MM.1S (cell line): Measurements from ENCODE around the gene COBL.

ENCODE experiments used
- DNase-seq: peaks from one replicate; pipeline ENCODE4 v3.0.0-alpha.2; 2015
- H2AFZ ChIP-seq: fragments of 300-600 bp; sonication (generic); 2 replicates; pipeline ENCODE4 v1.6.0; 2016; ENCODE audit warnings: antibody characterized with exemption, low read length
- H3F3A ChIP-seq: fragments of 300-600 bp; sonication (generic); 2 replicates; pipeline ENCODE4 v1.6.1; 2016; ENCODE audit warnings: mild to moderate bottlenecking, antibody characterized with exemption, low read length, moderate library complexity, mixed read lengths; ENCODE audit not compliant: insufficient read depth
- H3K27ac ChIP-seq: fragments of 300-600 bp; sonication (generic); 2 replicates; pipeline ENCODE4 v1.5.1; 2016; ENCODE audit warnings: mild to moderate bottlenecking, low read length
- H3K27me3 ChIP-seq: fragments of 300-600 bp; sonication (generic); replicated peaks from 2 replicates; pipeline ENCODE4 v1.6.0; 2016; ENCODE audit warnings: low read length; ENCODE audit not compliant: insufficient read depth
- H3K36me3 ChIP-seq: fragments of 300-600 bp; sonication (generic); replicated peaks from 2 replicates; pipeline ENCODE4 v1.6.1; 2016; ENCODE audit warnings: mild to moderate bottlenecking, low read length, mixed read lengths; ENCODE audit not compliant: insufficient read depth
- H3K4me1 ChIP-seq: fragments of 300-600 bp; sonication (generic); 2 replicates; pipeline ENCODE4 v1.6.1; 2016; ENCODE audit warnings: low read length, mixed read lengths
- H3K4me2 ChIP-seq: fragments of 300-600 bp; sonication (generic); 2 replicates; pipeline ENCODE4 v1.6.0; 2016; ENCODE audit warnings: low read depth, low read length
- H3K4me3 ChIP-seq: fragments of 300-600 bp; sonication (generic); 2 replicates; pipeline ENCODE4 v1.5.1; 2016; ENCODE audit warnings: low read length, mixed read lengths
- H3K79me2 ChIP-seq: fragments of 300-600 bp; sonication (generic); 2 replicates; pipeline ENCODE4 v1.6.1; 2016; ENCODE audit warnings: mixed run types, low read length, mixed read lengths
- H3K9ac ChIP-seq: fragments of 300-600 bp; sonication (generic); 2 replicates; pipeline ENCODE4 v1.6.1; 2016; ENCODE audit warnings: low read length, mixed read lengths
- H3K9me2 ChIP-seq: fragments of 300-600 bp; sonication (generic); replicated peaks from 2 replicates; pipeline ENCODE4 v1.6.1; 2016; ENCODE audit warnings: mild to moderate bottlenecking, low read length, mixed read lengths; ENCODE audit not compliant: insufficient read depth
- H3K9me3 ChIP-seq: fragments of 300-600 bp; sonication (generic); replicated peaks from 2 replicates; pipeline ENCODE4 v1.6.1; 2016; ENCODE audit warnings: mild to moderate bottlenecking, low read length, mixed read lengths; ENCODE audit not compliant: insufficient read depth
- H4K20me1 ChIP-seq: fragments of 300-600 bp; sonication (generic); 2 replicates; pipeline ENCODE4 v1.6.1; 2016; ENCODE audit warnings: mild to moderate bottlenecking, low read length, moderate library complexity, mixed read lengths; ENCODE audit not compliant: insufficient read depth
- EZH2 ChIP-seq: fragments of 300-600 bp; sonication (generic); optimal IDR thresholded peaks from 2 replicates; pipeline ENCODE3; 2017; ENCODE audit warnings: low read depth, mild to moderate bottlenecking, antibody characterized with exemption, low read length, mixed read lengths
- EZH2phosphoT487 ChIP-seq: fragments of 300-600 bp; sonication (generic); IDR thresholded peaks from 2 replicates; pipeline ENCODE4 v1.6.1; 2018; ENCODE audit warnings: antibody characterized with exemption, low read length
- TF ChIP-seq, protein P1 (sequence below): fragments of 300-600 bp; sonication (generic); IDR thresholded peaks from 2 replicates; pipeline ENCODE4 v1.5.1; 2016; ENCODE audit warnings: antibody characterized with exemption, low read length, mixed read lengths

COBL gene

DNA sequence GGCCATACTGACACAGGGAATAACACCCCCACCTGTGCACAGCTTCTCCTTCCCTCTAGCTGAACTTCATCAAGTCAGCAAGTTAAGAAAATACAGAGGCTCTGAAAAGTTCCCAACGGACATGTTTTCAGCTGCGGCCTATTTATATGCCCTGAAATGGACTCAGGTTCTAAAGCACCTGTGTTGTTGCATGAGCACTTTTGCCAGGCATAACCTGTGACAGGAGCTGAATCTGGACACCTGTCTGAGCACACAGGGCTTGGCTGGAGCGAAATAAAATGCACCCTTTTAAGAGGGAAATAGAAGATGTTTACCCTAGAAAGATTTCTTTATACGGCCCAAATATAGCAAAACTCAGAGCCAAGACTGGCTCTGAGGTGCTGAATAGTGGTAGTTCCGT, 46.7 kb downstream of the COBL start:
- no peaks in the 10 kb centered on the region for H3F3A ChIP-seq
- H4K20me1 ChIP-seq: no peaks in the 10 kb centered on the region
- no peak overlapping the region for H3K9ac ChIP-seq
- H2AFZ ChIP-seq: no peak overlapping the region
- 0 out of 2 replicates have a peak, but pooled peaks cover 7% of the 10 kb centered on the region for H3K4me1 ChIP-seq
- TF ChIP-seq, protein P1, sequence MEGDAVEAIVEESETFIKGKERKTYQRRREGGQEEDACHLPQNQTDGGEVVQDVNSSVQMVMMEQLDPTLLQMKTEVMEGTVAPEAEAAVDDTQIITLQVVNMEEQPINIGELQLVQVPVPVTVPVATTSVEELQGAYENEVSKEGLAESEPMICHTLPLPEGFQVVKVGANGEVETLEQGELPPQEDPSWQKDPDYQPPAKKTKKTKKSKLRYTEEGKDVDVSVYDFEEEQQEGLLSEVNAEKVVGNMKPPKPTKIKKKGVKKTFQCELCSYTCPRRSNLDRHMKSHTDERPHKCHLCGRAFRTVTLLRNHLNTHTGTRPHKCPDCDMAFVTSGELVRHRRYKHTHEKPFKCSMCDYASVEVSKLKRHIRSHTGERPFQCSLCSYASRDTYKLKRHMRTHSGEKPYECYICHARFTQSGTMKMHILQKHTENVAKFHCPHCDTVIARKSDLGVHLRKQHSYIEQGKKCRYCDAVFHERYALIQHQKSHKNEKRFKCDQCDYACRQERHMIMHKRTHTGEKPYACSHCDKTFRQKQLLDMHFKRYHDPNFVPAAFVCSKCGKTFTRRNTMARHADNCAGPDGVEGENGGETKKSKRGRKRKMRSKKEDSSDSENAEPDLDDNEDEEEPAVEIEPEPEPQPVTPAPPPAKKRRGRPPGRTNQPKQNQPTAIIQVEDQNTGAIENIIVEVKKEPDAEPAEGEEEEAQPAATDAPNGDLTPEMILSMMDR: no peak
- no peak for TF ChIP-seq EZH2
- no peak for TF ChIP-seq EZH2phosphoT487
- H3K36me3 ChIP-seq: no peaks in the 10 kb centered on the region
- H3K79me2 ChIP-seq: no peaks in the 10 kb centered on the region
- H3K9me3 ChIP-seq: no peaks in the 10 kb centered on the region; the same call in 1 of the 2 replicates
- no peak for DNase-seq
- no peak overlapping the region for H3K4me3 ChIP-seq
- no peak overlapping the region for H3K27ac ChIP-seq
- no peak overlapping the region for H3K4me2 ChIP-seq
- H3K9me2 ChIP-seq: no peaks in the 10 kb centered on the region
- no peaks in the 10 kb centered on the region for H3K27me3 ChIP-seq

DNA sequence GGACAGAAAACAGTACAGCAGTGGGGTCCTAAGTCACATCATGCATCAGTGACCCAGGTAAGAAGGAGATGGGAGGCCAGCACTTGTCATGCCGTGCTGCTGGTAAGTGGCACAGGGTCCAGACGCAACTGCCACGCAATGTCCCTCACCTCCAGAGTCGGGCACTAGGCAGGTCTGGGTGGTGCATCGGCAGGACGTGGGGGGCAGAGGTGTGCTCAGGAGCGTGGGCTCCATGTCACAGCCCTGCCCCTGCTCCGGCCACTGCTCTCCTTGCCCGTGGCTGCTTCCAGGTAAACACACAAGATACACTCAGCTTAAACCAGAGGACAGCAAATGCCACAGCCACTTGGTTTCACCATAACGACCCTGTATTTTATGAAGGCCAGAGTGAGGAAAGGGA, 47.3 kb downstream of the COBL start:
- Histone ChIP-seq H3K4me3 (no peak overlapping the region), H3K27ac (no peak overlapping the region), H3K4me2 (no peak overlapping the region), H3K36me3 (no peaks in the 10 kb centered on the region), H3K9ac (no peak overlapping the region), H3F3A (no peaks in the 10 kb centered on the region), H2AFZ (no peak overlapping the region), H3K79me2 (no peaks in the 10 kb centered on the region), H3K4me1 (0 out of 2 replicates have a peak, but pooled peaks cover 7% of the 10 kb centered on the region), H4K20me1 (no peaks in the 10 kb centered on the region), H3K9me2 (no peaks in the 10 kb centered on the region), H3K9me3 (no peaks in the 10 kb centered on the region; the same call in 1 of the 2 replicates), H3K27me3 (no peaks in the 10 kb centered on the region)
- no peak for DNase-seq
- no peak for TF ChIP-seq EZH2phosphoT487
- TF ChIP-seq EZH2: no peak

DNA sequence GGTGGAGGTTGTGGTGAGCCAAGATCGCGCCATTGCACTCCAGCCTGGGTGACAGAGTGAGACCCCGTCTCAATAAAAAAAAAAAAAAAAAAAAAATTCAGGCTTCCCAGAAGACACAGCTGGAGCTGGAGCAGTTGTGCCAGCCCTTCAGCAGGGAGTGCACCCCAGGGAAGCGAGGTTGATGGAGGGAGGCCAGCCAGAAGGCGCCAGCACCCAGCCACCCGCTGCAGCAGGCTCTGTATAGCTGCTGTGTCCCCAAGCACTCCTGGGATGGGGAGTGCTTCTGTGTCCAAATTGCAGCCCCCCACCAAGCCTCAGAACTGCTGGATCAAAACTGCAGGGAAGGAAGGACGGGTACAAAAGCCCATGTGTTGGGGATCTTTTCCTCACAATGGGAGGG, 47.8 kb downstream of the COBL start:
- H2AFZ ChIP-seq: no peak overlapping the region

DNA sequence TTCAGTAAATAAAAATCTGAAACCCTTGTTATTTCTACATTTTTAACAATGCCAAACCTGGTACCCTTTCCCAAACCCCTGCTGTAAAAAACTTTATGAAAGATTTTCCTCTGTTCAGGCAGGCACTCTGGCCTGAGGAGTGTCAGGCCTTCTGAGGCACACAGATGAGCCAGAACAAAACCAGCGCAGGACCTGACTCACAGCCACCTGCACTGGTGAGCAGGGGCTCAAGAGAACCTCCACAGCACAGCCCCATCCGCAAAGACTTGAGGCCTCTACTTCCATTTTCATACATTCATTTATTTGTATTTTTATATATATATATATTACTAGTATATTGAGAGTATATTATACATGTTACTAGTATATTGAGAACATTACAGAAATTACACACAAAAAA, 49.4 kb downstream of the COBL start:
- TF ChIP-seq EZH2phosphoT487 (no peak), EZH2 (no peak)
- TF ChIP-seq, protein P1: no peak
- H3K9me2 ChIP-seq: no peaks in the 10 kb centered on the region
- H3K27ac ChIP-seq: no peak overlapping the region
- no peak overlapping the region for H3K4me2 ChIP-seq
- no peaks in the 10 kb centered on the region for H4K20me1 ChIP-seq
- H3K36me3 ChIP-seq: no peaks in the 10 kb centered on the region
- H2AFZ ChIP-seq: no peak overlapping the region
- DNase-seq: no peak
- no peaks in the 10 kb centered on the region for H3K27me3 ChIP-seq
- H3F3A ChIP-seq: no peaks in the 10 kb centered on the region
- no peaks in the 10 kb centered on the region; the same call in 1 of the 2 replicates for H3K9me3 ChIP-seq
- no peak overlapping the region for H3K9ac ChIP-seq
- H3K4me1 ChIP-seq: peaks cover 15% of the 10 kb centered on the region
- H3K79me2 ChIP-seq: no peaks in the 10 kb centered on the region
- no peak overlapping the region for H3K4me3 ChIP-seq

More for the DNA sequence above, 47.8 kb downstream of the COBL start:
- Histone ChIP-seq H3K36me3 (no peaks in the 10 kb centered on the region), H3K79me2 (no peaks in the 10 kb centered on the region), H3K27me3 (no peaks in the 10 kb centered on the region), H3K9me3 (no peaks in the 10 kb centered on the region; the same call in 1 of the 2 replicates), H3K27ac (no peak overlapping the region), H4K20me1 (no peaks in the 10 kb centered on the region), H3K9me2 (no peaks in the 10 kb centered on the region), H3K4me3 (no peak overlapping the region), H3K4me2 (no peak overlapping the region), H3K9ac (no peak overlapping the region), H3K4me1 (0 out of 2 replicates have a peak, but pooled peaks cover 7% of the 10 kb centered on the region), H3F3A (no peaks in the 10 kb centered on the region)
- DNase-seq: no peak
- no peak for TF ChIP-seq EZH2phosphoT487
- TF ChIP-seq, protein P1: no peak
- TF ChIP-seq EZH2: no peak
